ENCODE data around the gene DLG2. TPM values are rescaled to one million over a fixed set of nuclear protein-coding genes. Genes with fewer than 3 reads are reported as not detected.

The DLG2 gene
- total and polyA plus RNA-seq, 2 of the 8 experiments (the other 6 are each of a cell fraction or from before 2014, with no cell fraction given), result 1.7 to 14.3 TPM

DNA sequence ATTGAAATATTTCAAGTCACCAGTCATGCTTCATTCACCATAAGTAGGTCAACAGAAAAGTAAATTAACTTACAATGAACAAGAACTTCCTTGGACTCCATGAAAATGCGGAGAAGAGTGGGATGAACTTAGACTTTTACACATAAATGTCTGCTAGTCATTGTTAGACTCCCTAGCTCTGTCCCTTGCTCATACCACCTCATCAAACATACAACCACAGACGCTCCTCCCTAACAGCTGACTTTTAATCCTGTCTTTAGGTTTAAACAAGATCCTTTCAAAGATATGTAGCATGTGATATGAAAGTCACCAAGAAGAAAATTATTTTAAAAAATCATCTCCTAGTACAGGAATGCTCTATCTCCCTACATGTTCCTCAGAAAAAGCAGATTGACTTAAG lies 248.1 kb downstream of the DLG2 start (continued):
- TF ChIP-seq, protein P1, sequence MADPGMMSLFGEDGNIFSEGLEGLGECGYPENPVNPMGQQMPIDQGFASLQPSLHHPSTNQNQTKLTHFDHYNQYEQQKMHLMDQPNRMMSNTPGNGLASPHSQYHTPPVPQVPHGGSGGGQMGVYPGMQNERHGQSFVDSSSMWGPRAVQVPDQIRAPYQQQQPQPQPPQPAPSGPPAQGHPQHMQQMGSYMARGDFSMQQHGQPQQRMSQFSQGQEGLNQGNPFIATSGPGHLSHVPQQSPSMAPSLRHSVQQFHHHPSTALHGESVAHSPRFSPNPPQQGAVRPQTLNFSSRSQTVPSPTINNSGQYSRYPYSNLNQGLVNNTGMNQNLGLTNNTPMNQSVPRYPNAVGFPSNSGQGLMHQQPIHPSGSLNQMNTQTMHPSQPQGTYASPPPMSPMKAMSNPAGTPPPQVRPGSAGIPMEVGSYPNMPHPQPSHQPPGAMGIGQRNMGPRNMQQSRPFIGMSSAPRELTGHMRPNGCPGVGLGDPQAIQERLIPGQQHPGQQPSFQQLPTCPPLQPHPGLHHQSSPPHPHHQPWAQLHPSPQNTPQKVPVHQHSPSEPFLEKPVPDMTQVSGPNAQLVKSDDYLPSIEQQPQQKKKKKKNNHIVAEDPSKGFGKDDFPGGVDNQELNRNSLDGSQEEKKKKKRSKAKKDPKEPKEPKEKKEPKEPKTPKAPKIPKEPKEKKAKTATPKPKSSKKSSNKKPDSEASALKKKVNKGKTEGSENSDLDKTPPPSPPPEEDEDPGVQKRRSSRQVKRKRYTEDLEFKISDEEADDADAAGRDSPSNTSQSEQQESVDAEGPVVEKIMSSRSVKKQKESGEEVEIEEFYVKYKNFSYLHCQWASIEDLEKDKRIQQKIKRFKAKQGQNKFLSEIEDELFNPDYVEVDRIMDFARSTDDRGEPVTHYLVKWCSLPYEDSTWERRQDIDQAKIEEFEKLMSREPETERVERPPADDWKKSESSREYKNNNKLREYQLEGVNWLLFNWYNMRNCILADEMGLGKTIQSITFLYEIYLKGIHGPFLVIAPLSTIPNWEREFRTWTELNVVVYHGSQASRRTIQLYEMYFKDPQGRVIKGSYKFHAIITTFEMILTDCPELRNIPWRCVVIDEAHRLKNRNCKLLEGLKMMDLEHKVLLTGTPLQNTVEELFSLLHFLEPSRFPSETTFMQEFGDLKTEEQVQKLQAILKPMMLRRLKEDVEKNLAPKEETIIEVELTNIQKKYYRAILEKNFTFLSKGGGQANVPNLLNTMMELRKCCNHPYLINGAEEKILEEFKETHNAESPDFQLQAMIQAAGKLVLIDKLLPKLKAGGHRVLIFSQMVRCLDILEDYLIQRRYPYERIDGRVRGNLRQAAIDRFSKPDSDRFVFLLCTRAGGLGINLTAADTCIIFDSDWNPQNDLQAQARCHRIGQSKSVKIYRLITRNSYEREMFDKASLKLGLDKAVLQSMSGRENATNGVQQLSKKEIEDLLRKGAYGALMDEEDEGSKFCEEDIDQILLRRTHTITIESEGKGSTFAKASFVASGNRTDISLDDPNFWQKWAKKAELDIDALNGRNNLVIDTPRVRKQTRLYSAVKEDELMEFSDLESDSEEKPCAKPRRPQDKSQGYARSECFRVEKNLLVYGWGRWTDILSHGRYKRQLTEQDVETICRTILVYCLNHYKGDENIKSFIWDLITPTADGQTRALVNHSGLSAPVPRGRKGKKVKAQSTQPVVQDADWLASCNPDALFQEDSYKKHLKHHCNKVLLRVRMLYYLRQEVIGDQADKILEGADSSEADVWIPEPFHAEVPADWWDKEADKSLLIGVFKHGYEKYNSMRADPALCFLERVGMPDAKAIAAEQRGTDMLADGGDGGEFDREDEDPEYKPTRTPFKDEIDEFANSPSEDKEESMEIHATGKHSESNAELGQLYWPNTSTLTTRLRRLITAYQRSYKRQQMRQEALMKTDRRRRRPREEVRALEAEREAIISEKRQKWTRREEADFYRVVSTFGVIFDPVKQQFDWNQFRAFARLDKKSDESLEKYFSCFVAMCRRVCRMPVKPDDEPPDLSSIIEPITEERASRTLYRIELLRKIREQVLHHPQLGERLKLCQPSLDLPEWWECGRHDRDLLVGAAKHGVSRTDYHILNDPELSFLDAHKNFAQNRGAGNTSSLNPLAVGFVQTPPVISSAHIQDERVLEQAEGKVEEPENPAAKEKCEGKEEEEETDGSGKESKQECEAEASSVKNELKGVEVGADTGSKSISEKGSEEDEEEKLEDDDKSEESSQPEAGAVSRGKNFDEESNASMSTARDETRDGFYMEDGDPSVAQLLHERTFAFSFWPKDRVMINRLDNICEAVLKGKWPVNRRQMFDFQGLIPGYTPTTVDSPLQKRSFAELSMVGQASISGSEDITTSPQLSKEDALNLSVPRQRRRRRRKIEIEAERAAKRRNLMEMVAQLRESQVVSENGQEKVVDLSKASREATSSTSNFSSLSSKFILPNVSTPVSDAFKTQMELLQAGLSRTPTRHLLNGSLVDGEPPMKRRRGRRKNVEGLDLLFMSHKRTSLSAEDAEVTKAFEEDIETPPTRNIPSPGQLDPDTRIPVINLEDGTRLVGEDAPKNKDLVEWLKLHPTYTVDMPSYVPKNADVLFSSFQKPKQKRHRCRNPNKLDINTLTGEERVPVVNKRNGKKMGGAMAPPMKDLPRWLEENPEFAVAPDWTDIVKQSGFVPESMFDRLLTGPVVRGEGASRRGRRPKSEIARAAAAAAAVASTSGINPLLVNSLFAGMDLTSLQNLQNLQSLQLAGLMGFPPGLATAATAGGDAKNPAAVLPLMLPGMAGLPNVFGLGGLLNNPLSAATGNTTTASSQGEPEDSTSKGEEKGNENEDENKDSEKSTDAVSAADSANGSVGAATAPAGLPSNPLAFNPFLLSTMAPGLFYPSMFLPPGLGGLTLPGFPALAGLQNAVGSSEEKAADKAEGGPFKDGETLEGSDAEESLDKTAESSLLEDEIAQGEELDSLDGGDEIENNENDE (IDR thresholded peaks at IDR 0.05; ENCODE audit: insufficient replicate concordance, low read length), result no peak
- no peak for TF ChIP-seq KDM1A (IDR thresholded peaks at IDR 0.05; ENCODE audit: borderline replicate concordance, low read length)
- TF ChIP-seq POLR2AphosphoS5 (IDR thresholded peaks at IDR 0.05; ENCODE audit: low read depth, low read length), result no peak
- TF ChIP-seq EP300 (IDR thresholded peaks at IDR 0.05; ENCODE audit: borderline replicate concordance in 1 of 2, low read depth in 2 of 2, low read length in 2 of 2), result no peak
- TF ChIP-seq TAF7 (optimal IDR thresholded peaks at IDR 0.05; ENCODE audit: borderline replicate concordance, low read depth, low read length), result no peak
- TF ChIP-seq ASH2L (IDR thresholded peaks at IDR 0.05; ENCODE audit: low read length), result no peak
- no peak for TF ChIP-seq SP2 (IDR thresholded peaks at IDR 0.05; ENCODE audit: low read length)
- no peak for TF ChIP-seq RXRA (IDR thresholded peaks at IDR 0.05; ENCODE audit: insufficient read depth, low read depth, low read length)
- TF ChIP-seq RBBP5 (IDR thresholded peaks at IDR 0.05; ENCODE audit: borderline replicate concordance, low read depth, low read length), result no peak
- TF ChIP-seq, protein P2, sequence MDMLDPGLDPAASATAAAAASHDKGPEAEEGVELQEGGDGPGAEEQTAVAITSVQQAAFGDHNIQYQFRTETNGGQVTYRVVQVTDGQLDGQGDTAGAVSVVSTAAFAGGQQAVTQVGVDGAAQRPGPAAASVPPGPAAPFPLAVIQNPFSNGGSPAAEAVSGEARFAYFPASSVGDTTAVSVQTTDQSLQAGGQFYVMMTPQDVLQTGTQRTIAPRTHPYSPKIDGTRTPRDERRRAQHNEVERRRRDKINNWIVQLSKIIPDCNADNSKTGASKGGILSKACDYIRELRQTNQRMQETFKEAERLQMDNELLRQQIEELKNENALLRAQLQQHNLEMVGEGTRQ (IDR thresholded peaks at IDR 0.05; ENCODE audit: low read length), result no peak
